Esophagus muscularis mucosa (tissue), 4 donors: Measurements from ENCODE around the gene EFCAB11. TPM values are rescaled to one million over a fixed set of nuclear protein-coding genes. Genes with fewer than 3 reads are reported as not detected.

ENCODE experiments used
- DNase-seq: peaks from one replicate; pipeline ENCODE4 v3.0.0-alpha.2; 2017; ENCODE audit errors: extremely low spot score
- H3K27ac ChIP-seq, 4 donors: fragments of 200-600 bp; sonication (generic); replicated peaks in 1 of 4; 1 replicate in 3 of 4; 2 replicates in 1 of 4; pipeline ENCODE4 v1.5.1; 2016 to 2019; ENCODE audit warnings: mild to moderate bottlenecking in 1 of 4
- H3K27me3 ChIP-seq, 4 donors: fragments of 200-600 bp; sonication (generic); one replicate each; pipeline versions ENCODE4 v1.5.1 to v1.6.0; 2016 to 2019
- H3K36me3 ChIP-seq, 4 donors: fragments of 200-600 bp; sonication (generic); one replicate each; pipeline ENCODE4 v1.5.1; 2016 to 2019
- H3K4me1 ChIP-seq, 4 donors: fragments of 200-600 bp; sonication (generic); one replicate each; pipeline ENCODE4 v1.5.1; 2016 to 2019
- H3K4me3 ChIP-seq, 4 donors: fragments of 200-600 bp; sonication (generic); 1 replicate in 2 of 4; 2 replicates in 2 of 4; pipeline ENCODE4 v1.5.1; 2016 to 2019; ENCODE audit warnings: mild to moderate bottlenecking in 4 of 4, moderate library complexity in 1 of 4
- H3K9me3 ChIP-seq, 4 donors: fragments of 200-600 bp; sonication (generic); 1 replicate in 3 of 4; 2 replicates in 1 of 4; pipeline ENCODE4 v1.5.1; 2016 to 2019
- EP300 ChIP-seq: sonication (generic); formaldehyde crosslinking; IDR thresholded peaks from one replicate; pipeline ENCODE4 v1.6.1; 2017; ENCODE audit warnings: antibody characterized with exemption
- POLR2A ChIP-seq: fragments of 450-650 bp; IDR thresholded peaks from one replicate; pipeline ENCODE4 v1.6.1; 2017; ENCODE audit warnings: antibody characterized with exemption, moderate library complexity, mild to moderate bottlenecking, low read depth
- POLR2AphosphoS5 ChIP-seq, 2 donors: sonication (generic); formaldehyde crosslinking; IDR thresholded peaks; one replicate each; pipeline ENCODE4 v1.6.1; 2017; ENCODE audit warnings: antibody characterized with exemption in 2 of 2
- WGBS: methylation state at CpG from one replicate; pipeline ENCODE4 v1.1.5; 2018; 5-methylcytosine and 5-hydroxymethylcytosine counted together
- intact Hi-C: fragments of 100-400 bp; cut with DNase I; formaldehyde crosslinking; loops from one replicate; pipeline ENCODE4 v1.15.1; 2023
- total RNA-seq, 4 donors: library from RNA; depleted of rRNA; stranded (reverse); fragments of >200 nt; gene quantifications; one replicate each; pipeline versions ENCODE4 v1.1.0 to v1.2.1, GENCODE V29; 2016
- TF ChIP-seq, protein P1 (sequence below), 3 experiments: fragments of 200-600 bp in 2 of 3; fragments of 450-650 bp in 1 of 3; sonication (generic) in 2 of 3; IDR thresholded peaks; one replicate each; pipeline ENCODE4 v1.5.1; 2017 to 2019; ENCODE audit warnings: antibody characterized with exemption in 3 of 3, mild to moderate bottlenecking in 2 of 3, moderate library complexity in 1 of 3

The EFCAB11 gene
- total RNA-seq, 4 donors from 2014 or later, result 3.1 to 15.0 (median 6.1) TPM

DNA sequence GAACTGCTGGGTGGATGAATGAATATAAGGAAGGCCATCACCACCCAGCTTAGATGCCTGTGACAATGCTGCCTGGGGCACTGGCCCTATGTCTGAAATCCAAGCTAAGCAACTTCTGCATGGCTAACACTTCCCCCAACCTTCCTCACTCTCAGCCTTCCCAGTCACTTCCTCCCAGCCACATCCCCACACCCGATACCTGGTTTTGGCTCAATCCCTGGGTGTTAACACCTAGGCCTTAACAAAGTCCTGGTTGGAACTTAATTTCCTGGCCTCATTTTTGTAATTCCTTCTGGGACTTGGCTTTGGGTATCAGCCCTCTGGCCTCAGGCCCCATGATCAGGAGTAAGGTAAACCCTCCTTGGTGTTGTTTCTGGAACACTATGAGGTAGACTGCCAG lies 110.0 kb downstream of the EFCAB11 start:
- DNase-seq, result no peak
- Histone ChIP-seq H3K36me3 (no peaks in the 10 kb centered on the region), H3K4me1 (peaks cover 0 to 13% (median 3%) of the 10 kb centered on the region in 4 donors), H3K9me3 (no peaks in the 10 kb centered on the region), H3K27ac (no peak overlapping the region), H3K27me3 (no peaks in the 10 kb centered on the region), H3K4me3 (no peak overlapping the region)
- intact Hi-C loops, result no loop called here
- TF ChIP-seq EP300, result no peak
- TF ChIP-seq, protein P1, sequence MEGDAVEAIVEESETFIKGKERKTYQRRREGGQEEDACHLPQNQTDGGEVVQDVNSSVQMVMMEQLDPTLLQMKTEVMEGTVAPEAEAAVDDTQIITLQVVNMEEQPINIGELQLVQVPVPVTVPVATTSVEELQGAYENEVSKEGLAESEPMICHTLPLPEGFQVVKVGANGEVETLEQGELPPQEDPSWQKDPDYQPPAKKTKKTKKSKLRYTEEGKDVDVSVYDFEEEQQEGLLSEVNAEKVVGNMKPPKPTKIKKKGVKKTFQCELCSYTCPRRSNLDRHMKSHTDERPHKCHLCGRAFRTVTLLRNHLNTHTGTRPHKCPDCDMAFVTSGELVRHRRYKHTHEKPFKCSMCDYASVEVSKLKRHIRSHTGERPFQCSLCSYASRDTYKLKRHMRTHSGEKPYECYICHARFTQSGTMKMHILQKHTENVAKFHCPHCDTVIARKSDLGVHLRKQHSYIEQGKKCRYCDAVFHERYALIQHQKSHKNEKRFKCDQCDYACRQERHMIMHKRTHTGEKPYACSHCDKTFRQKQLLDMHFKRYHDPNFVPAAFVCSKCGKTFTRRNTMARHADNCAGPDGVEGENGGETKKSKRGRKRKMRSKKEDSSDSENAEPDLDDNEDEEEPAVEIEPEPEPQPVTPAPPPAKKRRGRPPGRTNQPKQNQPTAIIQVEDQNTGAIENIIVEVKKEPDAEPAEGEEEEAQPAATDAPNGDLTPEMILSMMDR (IDR thresholded peaks at IDR 0.05), result no peak
- TF ChIP-seq POLR2AphosphoS5 (IDR thresholded peaks at IDR 0.05), result no peak
- no peak for TF ChIP-seq POLR2A
- 82% methylated on average over 1 of the region's 1 CpG for WGBS

DNA sequence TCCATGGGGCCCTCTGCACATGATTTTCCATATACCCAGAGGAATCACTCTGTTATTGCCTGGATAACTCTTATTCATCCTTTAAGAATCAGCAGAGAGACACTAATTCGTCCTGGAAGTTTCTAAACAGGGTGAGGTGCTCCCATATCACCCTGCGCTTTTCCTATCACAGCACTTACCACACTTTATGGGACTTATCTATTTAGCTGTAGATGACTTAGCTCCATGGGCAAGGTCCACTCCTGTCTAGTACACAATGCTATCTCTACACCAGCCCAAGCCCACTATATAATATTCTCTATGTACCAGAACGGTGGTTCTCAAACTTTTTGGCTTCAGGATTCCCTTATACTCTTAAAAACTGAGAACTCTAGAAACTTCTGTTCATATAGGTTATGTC lies 111.7 kb downstream of the EFCAB11 start:
- Histone ChIP-seq H3K36me3 (no peaks in the 10 kb centered on the region), H3K4me3 (no peak overlapping the region), H3K9me3 (no peaks in the 10 kb centered on the region), H3K27ac (no peak overlapping the region), H3K27me3 (no peaks in the 10 kb centered on the region), H3K4me1 (peaks cover 0 to 13% (median 3%) of the 10 kb centered on the region in 4 donors)
- WGBS, result 95% methylated on average over 3 of the region's 3 CpGs
- DNase-seq, result no peak
- no peak for TF ChIP-seq POLR2A
- no peak for TF ChIP-seq POLR2AphosphoS5 (IDR thresholded peaks at IDR 0.05)
- intact Hi-C loops, result no loop called here

DNA sequence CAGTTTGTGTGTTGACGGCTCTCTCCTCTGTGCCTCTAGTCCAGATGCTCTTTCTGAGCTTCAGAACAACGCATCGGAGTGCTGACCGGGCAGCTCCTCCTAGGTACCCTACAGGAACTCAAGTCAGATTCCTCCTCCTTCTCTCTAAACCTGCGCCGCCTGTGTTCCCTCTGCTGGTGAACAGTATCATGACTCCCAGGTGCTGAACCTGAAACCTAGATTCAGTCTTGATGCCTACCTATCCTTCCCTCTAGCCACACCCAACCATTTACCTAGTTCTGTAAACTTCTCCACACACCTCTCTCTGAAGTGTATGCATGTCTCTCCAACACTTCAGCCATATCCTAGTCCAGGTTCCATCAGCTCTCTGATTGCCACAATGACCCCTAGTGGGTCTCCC lies 112.7 kb downstream of the EFCAB11 start:
- 95% methylated on average over 6 of the region's 6 CpGs for WGBS

DNA sequence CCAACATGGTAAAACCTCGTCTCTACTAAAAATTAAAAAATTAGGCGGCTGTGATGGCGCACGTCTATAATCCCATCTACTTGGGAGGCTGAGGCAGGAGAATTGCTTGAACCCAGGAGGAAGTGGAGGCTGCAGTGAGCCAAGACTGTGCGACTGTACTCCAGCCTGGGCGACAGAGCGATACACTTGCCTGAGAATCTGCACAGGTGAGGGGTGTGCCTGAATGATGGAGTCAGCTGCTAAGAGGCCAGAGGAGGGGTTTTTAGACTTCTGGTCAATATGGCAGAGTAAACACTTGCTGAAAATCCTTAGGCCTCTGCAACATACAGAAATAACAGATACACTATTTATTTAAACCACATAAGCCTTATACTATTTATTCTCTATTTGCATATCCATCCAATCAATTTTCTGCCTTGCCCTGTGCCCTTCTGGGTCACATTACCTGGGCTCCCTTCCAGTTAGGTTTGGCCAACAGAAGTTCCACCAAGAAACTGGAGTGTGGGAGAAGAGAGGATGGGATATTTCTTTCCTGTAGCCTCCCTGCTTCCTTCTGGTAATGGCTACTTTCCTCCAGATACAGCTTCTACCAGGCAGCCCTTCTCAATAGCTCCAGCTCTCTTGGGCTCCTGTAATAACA lies 117.6 kb downstream of the EFCAB11 start:
- DNase-seq, result no peak
- no peak overlapping the region for H3K4me3 ChIP-seq
- no peaks in the 10 kb centered on the region for H3K27me3 ChIP-seq
- H3K4me1 ChIP-seq, result peaks cover 0 to 15% (median 4%) of the 10 kb centered on the region in 4 donors
- no peaks in the 10 kb centered on the region for H3K9me3 ChIP-seq
- no peaks in the 10 kb centered on the region for H3K36me3 ChIP-seq
- intact Hi-C loops, result no loop called here
- TF ChIP-seq EP300 (no peak), POLR2A (no peak), POLR2AphosphoS5 (IDR thresholded peaks at IDR 0.05) (no peak)
- TF ChIP-seq, protein P1 (IDR thresholded peaks at IDR 0.05), result no peak
- 100% methylated on average over 7 of the region's 7 CpGs for WGBS
- no peak overlapping the region for H3K27ac ChIP-seq

More for the DNA sequence above, 112.7 kb downstream of the EFCAB11 start:
- TF ChIP-seq EP300 (no peak), POLR2A (no peak), POLR2AphosphoS5 (IDR thresholded peaks at IDR 0.05) (no peak)
- TF ChIP-seq, protein P1 (IDR thresholded peaks at IDR 0.05), result no peak
- Histone ChIP-seq H3K4me1 (peaks cover 0 to 13% (median 3%) of the 10 kb centered on the region in 4 donors), H3K9me3 (no peaks in the 10 kb centered on the region), H3K27ac (no peak overlapping the region), H3K4me3 (no peak overlapping the region), H3K36me3 (no peaks in the 10 kb centered on the region), H3K27me3 (no peaks in the 10 kb centered on the region)
- no peak for DNase-seq
- intact Hi-C loops, result no loop called here

DNA sequence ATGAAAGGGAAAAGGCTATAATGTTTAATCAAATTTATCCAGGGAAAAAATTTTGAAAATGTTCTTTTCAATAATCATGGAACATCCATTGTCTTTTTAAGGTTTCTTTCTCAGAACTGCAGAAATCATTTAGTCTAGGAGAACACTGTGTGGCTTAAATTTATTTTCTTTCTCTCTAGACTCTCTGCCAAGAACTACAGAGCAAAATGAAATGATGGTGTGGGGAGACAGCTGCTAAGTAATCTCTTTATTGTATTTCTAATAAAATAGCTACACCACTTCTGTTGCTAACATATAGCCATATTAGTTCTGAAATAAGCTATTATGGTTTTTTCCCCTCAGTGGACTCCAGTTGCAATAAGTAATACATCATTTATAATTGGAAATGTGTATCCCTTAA lies 120.9 kb downstream of the EFCAB11 start:
- H3K27ac ChIP-seq, result no peak overlapping the region
- intact Hi-C loops, result no loop called here

More for the DNA sequence above, 120.9 kb downstream of the EFCAB11 start:
- Histone ChIP-seq H3K9me3 (no peaks in the 10 kb centered on the region), H3K36me3 (no peaks in the 10 kb centered on the region), H3K4me3 (no peak overlapping the region), H3K27me3 (no peaks in the 10 kb centered on the region), H3K4me1 (peaks cover 0 to 15% (median 4%) of the 10 kb centered on the region in 4 donors)
- no peak for DNase-seq
- TF ChIP-seq, protein P1 (IDR thresholded peaks at IDR 0.05), result no peak
- no peak for TF ChIP-seq POLR2A
- no peak for TF ChIP-seq EP300
- TF ChIP-seq POLR2AphosphoS5 (IDR thresholded peaks at IDR 0.05), result no peak
